ENCODE data around the gene SMURF2.
A peak's percentile ranks its signal among the peaks of the same experiment; 100 is the strongest.

The SMURF2 gene

GRCh38 chr17:64653985-64654355, 8.1 kb downstream of the SMURF2 start:
- no peak for TF ChIP-seq CTCF (IDR thresholded peaks at IDR 0.05; ENCODE audit: low read depth, low read length, missing control alignments)
- in situ Hi-C loops (cut with HindIII; ENCODE audit: low pct_ligation_motif_present, low sequenced_read_pairs), result no loop called here
- H3K4me3 ChIP-seq (ENCODE audit: low read depth, low read length), result no peak overlapping the region
- peaks cover 5% of the 10 kb centered on the region for H3K36me3 ChIP-seq (replicated peaks)
- DNase-seq, result no peak
- H3K27ac ChIP-seq, result peak overlapping the region; percentile 70
- no peaks in the 10 kb centered on the region for H3K27me3 ChIP-seq (replicated peaks)

GRCh38 chr17:64653325-64653984, 8.7 kb downstream of the SMURF2 start:
- no peak overlapping the region for H3K4me3 ChIP-seq (ENCODE audit: low read depth, low read length)
- H3K36me3 ChIP-seq (replicated peaks), result peaks cover 5% of the 10 kb centered on the region
- TF ChIP-seq CTCF (IDR thresholded peaks at IDR 0.05; ENCODE audit: low read depth, low read length, missing control alignments), result no peak
- DNase-seq, result no peak
- H3K27me3 ChIP-seq (replicated peaks), result no peaks in the 10 kb centered on the region
- in situ Hi-C loops (cut with HindIII; ENCODE audit: low pct_ligation_motif_present, low sequenced_read_pairs), result no loop called here
- peak overlapping the region; percentile 70 for H3K27ac ChIP-seq

- TF ChIP-seq CTCF (IDR thresholded peaks at IDR 0.05; ENCODE audit: low read depth, low read length, missing control alignments), result no peak
- in situ Hi-C loops (cut with HindIII; ENCODE audit: low pct_ligation_motif_present, low sequenced_read_pairs), result no loop called here
- H3K27ac ChIP-seq, result no peak overlapping the region
- peaks cover 8% of the 10 kb centered on the region for H3K36me3 ChIP-seq (replicated peaks)
- H3K4me3 ChIP-seq (ENCODE audit: low read depth, low read length), result no peak overlapping the region
- no peaks in the 10 kb centered on the region for H3K27me3 ChIP-seq (replicated peaks)
- no peak for DNase-seq
These were observed 10.2 kb downstream of the SMURF2 start for GRCh38 chr17:64651889-64652288.

GRCh38 chr17:64648234-64648633, 13.9 kb downstream of the SMURF2 start:
- Histone ChIP-seq H3K4me3 (ENCODE audit: low read depth, low read length) (no peak overlapping the region), H3K36me3 (replicated peaks) (peaks cover 27% of the 10 kb centered on the region), H3K27ac (no peak overlapping the region), H3K27me3 (replicated peaks) (no peaks in the 10 kb centered on the region)
- DNase-seq, result no peak
- no peak for TF ChIP-seq CTCF (IDR thresholded peaks at IDR 0.05; ENCODE audit: low read depth, low read length, missing control alignments)
- in situ Hi-C loops (cut with HindIII; ENCODE audit: low pct_ligation_motif_present, low sequenced_read_pairs), result no loop called here

GRCh38 chr17:64647817-64648216, 14.3 kb downstream of the SMURF2 start:
- in situ Hi-C loops (cut with HindIII; ENCODE audit: low pct_ligation_motif_present, low sequenced_read_pairs), result no loop called here
- DNase-seq, result no peak
- H3K27me3 ChIP-seq (replicated peaks), result no peaks in the 10 kb centered on the region
- no peak overlapping the region for H3K4me3 ChIP-seq (ENCODE audit: low read depth, low read length)
- H3K36me3 ChIP-seq (replicated peaks), result peaks cover 31% of the 10 kb centered on the region
- no peak overlapping the region for H3K27ac ChIP-seq
- TF ChIP-seq CTCF (IDR thresholded peaks at IDR 0.05; ENCODE audit: low read depth, low read length, missing control alignments), result no peak

- DNase-seq, result no peak
- no peak for TF ChIP-seq CTCF (IDR thresholded peaks at IDR 0.05; ENCODE audit: low read depth, low read length, missing control alignments)
- Histone ChIP-seq H3K4me3 (ENCODE audit: low read depth, low read length) (no peak overlapping the region), H3K27me3 (replicated peaks) (no peaks in the 10 kb centered on the region), H3K36me3 (replicated peaks) (peaks cover 33% of the 10 kb centered on the region), H3K27ac (no peak overlapping the region)
- in situ Hi-C loops (cut with HindIII; ENCODE audit: low pct_ligation_motif_present, low sequenced_read_pairs), result no loop called here
These were observed 22.6 kb downstream of the SMURF2 start for GRCh38 chr17:64639516-64639915.
